HG03045 (cell line): ENCODE results near the gene ARID3B.

Experiments used
- ATAC-seq: cut with Tn5 transposase; IDR thresholded peaks from one replicate; pipeline ENCODE4 v1.9.1; 2021; ENCODE audit warnings: mild to moderate bottlenecking, moderate library complexity; ENCODE audit not compliant: unreplicated experiment

The ARID3B gene

DNA sequence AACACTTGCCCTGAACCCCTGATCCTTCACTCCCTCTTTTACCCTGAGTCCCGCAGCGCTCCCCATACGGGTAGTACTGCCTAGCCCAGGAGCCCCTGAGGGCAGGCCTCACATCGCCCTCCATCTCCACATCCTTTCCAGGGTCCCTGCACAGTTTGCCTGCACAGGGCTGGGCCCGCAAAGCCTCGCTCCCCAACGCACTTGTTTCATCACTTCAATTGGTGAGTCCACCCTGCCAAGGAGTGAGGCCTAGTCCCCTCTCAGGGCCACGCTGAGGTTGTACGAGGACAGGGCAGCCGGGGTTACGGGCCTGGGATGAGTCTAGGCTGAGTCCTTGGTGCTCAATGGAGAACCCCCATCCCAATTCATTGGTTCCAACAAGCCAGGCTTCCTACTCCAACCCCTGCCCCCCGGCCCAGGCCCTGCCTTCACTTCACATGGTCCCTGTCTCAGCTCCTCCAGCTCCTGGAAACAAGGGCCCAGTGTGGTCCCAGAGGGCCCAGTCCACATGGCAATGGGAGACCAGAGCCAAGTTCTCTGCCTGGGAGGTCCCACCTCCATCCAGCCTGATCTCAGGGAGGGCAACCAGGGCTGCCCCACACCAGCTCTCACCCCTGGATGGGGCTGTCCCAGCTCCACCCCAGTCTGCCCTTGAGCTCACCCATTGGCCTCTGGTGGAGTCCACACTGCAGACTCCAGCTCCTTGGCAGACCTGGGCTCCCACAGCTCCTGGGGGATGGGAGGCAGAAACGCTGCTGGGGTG, 62.2 kb downstream of the ARID3B start:
- ATAC-seq, result no peak

DNA sequence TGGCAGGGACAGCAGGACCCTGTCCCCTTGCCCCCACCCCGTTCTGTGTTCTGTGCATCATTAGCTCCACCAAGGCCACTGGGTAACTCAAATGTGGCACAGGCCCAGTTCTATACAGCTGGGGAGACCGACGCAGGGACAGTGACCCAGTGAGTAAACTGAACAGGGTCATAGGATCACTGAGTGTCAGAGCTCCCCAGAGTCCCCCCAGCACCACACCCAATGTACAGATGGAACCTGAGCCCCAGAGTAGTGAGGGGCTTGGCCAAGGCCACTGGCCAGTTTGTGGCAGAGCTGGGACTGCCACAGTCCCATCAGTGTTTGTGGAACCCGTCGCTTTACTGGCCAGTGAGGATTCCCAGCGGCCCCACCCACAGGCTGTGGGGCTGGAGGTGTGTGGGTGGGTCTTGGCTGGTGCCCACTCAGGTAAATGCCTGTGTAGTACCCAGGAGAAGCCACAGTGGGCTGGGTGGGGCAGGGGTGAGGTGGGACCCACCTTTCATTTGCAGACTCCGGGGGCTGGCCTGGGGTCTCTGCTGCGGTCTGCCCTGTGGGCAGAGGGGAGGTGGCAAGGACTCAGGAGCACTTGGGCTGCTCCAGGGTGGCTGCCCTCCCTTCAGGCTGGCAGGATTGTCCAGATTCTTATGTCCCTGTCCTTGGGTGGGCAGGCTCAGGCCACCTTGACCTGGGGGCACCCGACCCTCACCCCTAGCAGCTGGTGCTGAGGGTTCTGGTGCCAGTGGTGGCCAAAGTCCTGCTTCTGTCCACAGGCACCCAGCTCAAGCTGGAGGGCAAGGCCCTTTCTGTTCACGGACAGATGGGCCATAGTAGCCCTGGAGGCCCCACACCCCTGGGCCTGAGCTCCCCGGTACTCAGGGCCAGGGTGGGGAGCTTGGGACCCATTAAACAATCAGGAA, 63.0 kb downstream of the ARID3B start:
- ATAC-seq, result no peak

DNA sequence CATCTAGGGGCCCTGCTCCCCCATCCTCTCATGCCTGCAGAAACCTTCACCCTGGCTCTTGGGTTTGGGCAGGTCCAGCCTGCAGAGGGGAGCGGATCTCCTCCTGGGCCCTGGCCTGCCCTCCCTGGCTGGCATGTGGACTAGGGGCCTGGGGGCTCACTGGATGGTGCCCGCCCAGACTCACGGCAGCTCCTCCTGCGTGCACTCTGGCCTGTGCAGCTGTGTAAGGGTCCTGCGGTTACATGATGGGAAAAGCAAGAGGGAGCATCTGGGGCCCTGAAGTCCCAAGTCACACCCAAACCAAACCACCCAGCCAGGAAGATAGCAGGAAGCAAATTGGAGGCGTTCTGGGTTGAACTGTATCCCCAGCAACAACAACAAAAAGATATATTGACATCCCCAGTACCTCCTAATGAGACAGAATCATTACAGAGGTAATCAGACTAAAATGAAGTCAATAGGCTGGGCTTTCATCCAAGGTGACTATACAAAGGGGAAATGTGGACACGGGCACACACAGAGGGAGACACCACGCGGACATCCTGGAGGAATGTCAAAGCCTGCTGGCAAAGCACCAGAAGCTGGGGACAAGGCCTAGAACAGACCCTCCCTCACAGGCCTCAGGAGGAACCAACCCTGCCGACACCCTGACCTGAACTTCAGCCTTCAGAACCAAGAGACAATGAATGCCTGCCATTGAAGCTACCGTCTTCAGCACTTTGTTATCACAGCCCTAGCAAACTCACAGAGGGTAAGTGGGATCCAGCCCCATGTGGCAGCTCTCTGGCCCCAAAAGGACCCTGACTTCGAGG, 64.2 kb downstream of the ARID3B start:
- no peak for ATAC-seq

DNA sequence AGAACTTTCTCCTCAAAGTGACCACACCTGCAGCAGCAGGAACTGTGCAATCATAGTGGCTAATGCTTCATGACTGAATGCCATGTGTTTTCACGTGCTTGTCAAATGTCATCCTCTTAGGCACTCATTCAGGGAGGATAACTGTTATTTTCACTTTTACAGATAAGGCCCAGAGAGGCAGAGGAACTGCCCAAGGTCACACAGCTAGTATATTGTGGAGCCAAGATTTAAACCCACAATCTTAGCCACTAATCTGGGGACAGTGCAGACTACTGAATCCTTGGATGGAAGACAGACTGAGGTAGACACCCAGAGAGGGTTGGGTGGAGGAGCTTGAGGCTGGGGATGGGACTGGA, 64.8 kb downstream of the ARID3B start:
- ATAC-seq, result no peak

DNA sequence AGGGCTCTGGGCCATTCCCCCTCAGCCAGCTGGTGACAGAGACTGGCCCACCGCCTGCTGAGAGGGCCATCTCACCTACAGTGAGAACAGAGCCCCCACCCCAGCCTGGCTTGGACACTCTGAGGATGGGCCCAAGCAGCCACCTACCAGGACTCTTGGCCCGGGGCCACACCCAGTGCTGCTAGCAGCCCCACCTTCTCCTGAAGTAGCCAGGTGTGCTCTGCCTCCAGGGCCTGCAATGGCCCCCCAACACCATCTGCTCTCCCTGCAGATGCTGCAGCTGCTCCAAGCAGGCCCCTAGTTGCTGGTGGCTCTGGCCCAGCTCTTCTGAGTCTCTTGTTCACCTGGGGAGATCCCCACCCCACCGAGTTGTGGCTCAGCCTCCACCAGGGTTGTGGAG, 67.8 kb downstream of the ARID3B start:
- no peak for ATAC-seq

DNA sequence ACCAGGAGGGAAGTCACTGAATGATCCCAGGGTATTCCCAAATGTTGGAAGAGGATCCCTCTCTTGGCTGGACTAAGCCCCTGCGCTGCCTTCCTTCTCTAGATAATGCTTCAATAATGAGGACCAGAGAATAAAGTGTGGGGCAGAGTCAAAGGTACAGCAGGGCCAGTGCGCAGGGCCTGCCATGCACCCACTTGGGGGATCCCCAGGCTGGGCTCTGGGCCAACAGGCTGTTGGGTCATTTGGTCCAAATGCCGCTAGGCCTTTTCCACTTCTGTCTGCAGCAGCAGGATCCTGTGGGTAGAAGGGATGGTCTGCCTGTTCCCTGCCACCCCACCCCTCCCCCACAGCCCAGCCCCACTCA, 68.9 kb downstream of the ARID3B start:
- ATAC-seq, result no peak

DNA sequence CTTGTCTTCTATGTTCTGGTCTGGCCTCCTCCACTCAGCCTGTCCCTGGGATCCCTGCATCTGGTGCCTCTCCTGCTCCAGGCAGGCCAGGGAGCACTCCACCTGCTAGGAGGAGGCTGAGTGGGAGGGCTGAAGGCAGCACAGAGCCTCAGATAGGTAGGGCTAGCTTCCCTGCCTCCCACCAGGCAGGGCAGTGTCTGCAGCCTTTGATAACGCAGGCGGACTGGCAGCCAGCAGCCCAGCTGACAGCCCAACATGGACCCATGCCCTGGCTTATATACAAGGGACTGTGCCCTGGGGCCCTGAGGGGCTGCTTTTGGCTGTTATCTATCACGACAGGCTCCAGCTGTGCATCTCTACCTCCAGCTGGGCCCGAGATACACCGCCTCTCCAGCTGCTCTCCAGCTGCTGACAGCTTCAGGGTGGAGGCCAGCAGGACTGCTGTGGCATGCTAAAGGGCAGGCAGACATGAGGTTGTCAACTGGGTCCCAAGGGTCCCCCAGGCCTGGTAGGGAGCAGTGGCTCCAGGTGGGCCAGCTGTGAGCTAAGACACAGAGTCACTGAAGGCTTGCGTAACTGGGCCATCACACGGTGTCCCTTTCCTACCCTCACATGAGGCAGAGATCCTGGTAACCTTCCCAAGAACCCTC, 69.4 kb downstream of the ARID3B start:
- no peak for ATAC-seq

DNA sequence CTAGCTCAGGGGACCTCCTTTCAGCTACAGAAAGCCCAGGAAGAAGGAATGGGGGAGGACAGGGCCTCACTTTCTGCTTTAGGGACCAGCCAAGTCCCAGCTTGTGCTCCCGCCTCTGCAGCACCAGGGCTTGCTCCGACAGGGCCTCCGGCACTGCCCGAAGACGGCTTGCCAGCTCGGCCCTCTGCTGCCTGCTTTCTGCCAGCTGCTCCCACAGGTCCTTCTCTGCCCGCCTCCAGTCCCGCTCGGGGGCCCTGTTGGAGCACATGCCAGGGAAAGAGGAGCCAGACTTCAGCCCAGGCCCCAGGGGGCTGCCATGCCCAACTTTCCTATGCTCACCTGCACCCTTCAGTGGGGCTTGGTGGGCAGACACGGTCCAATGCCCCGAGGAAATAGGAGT, 70.3 kb downstream of the ARID3B start:
- no peak for ATAC-seq

DNA sequence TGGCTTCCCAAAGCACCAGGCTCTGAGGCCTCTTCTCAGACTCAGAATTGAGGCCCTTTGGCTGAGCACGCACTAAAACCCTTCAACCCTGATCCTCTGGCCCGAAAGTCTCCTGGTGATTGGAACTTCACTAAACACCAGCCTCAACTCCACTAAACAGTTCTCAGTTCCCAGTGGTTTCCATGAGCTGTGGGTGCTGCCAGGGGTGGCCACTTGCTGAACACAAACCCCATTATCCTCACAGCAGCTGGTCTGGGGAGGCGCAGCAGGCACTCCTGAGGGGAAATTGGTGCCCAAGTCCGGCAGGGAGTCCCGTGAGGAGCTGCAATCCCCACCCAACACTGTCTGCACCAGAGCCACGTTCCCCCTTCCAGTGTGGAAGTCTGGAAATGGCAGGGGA, 70.8 kb downstream of the ARID3B start:
- no peak for ATAC-seq

DNA sequence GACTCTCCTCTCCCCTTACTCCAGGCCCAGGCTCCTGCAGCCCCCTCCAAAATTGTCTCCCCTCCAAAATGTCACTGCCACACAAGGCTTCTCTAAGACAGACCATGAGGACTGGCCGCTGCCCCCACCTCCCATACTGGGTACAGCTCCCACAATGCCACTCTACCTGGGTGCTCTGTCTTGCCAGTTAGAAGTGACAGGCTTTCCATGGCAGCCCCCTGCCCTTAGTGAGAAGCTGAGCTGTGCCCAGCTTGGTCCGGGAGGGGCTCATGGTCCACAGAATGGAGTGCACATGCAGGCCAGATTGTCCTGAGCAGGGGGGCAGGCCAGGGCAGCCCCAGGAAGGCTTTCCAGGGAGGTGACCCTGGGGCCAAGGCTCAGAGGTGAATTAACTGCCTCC, 71.7 kb downstream of the ARID3B start:
- no peak for ATAC-seq

DNA sequence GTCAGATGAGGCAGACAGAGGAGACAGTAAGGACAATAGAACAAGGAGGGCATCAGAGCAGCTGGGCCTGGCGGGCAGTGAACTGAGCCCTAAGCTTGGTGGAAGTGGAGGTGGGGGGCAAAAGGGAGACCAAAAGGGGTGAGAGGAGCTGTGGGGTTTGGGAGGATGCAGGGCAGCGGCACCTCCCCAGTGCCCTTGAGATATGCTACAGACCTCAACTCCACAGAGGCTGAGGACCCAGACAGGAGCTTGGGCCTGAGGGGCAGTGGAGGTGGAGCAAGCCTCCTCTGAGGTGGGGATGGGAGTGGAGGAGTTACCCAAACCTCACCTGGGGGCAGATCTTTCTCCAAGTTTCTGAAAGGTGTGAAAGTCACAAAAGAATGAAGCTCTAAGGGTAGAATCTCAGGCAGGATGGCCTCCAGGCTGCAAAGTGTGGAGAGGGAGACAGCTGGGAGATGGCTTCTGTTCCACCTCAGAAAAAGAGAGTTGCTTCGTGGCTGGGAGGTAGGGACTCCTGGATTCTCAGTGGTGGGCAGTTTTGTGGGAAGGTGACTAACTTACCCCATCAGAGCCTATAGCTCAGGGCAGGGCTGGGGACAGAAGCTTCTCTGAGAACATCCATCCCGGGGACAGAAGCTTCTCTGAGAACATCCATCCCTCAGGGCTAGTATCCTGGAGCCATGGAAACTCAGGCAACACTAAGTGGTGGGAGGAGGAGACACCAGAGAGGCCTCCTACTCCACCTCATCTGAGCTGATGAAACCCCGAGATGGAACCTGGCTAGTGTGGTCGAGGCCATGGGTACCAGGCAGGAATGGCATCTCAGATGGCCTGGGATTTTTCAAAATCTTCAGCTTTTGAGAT, 72.3 kb downstream of the ARID3B start:
- no peak for ATAC-seq

DNA sequence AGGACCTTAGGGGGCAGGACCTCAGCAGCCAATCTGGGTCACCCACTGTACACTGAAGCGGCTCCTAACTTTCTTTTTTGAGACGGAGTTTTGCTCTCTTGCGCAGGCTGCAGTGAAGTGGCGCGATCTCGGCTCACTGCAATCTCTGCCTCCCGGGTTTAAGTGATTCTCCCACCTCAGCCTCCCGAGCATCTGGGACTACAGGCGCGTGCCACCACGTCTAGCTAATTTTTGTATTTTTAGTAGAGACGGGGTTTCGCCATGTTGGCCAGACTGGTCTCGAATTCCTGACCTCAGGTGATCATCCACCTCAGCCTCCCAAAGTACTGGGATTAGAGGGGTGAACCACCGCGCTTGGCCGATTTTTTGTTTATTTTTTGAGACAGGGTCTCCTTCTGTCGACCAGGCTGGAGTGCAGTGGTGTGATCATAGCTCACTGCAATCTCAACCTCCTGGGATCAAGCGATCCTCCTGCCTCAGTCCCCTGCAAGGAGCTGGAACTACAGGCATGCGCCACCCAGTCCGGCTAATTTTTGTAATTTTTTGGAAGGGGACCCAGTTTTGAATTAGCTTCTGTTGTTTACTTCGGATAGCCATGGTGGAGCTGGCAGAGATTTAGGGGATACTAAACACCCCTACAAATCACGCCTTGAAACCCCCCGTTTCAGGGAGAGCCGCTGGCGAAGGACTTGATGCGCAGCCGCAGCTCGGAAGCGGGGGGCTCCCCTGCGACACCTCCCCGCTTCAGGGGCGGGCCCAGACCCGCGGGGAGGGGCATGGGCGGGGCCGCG, 73.1 kb downstream of the ARID3B start:
- ATAC-seq, result no peak

DNA sequence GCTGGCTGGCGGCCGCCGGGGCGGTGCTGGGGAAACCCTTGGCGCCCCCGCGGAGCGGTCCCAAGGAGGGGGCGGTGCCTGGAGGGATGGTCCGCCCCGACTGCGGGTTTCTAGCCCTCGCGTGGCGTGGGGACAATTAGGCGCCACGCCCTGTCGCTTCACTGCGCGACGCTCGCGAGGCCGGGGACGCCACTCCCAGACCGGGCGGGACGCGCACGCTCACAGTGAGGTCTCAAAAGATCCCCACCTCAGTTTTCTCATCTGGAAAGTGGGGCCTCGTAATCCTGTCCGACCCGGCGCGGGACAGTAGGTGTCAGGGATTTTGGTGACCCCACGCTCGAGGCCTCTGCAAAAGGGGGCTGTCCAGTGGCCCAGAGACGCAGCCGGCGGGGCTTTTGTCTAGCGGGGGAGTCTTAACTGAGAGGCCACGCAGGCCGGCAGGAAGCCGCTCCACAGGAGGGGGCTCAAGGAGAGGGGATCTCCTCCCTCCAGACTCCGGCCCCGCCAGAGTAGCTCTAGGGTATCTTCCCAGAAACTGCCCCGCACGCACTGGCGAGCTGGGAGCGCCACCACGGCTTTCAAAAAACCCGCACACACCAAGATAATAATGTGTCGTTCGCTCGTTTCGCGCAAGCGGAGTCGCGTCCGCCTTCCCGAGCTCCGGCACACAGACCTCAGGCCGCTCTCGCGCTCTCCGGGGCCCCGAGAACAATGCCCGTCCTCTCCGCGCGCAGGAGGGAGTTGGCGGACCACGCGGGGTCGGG, 73.9 kb downstream of the ARID3B start:
- peak; percentile 44 for ATAC-seq

DNA sequence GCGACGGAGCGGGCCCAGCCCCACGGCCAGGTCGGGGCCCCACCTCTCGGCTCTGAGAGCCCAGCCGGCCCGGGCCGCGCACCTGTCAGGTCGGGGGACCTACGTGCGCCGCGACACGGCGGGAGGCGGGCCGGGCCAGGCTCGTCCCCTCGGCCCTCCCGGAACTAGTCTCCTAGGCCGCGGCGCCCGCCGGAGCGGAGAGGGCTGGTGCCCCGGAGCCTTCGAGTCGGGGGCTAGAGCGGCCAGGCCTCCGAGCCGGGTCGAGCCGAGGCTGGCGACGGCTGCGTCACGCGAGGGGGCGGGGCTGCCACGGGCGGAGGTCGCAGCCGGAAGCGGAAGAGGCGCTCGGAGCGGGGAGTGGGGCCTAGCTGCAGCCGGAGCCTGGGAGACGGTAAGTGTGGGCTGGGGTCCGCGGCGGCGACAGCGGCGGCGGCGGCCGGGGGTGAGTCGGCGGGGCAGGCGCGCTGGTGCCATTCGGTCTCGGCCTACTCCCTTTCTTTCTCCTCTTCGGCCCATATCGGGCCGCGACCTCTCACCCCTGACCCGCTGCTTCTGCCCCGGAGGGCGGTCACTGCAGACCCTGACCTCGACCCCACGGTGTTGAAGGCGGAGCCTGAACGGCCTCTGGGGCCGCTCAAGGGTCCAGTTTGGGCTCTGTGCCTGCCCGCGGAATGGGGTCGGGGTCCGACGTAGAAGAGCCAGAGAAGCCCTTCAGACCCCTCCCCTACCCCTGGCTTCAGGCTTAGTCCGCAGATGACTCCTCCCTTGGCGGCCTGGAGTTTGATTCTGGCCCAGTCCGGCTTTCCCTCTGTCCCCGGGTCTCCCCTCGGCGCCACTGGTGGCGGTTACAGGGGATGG, 74.7 kb downstream of the ARID3B start, which contains the start of gene CLK3:
Gene CLK3, plus strand, starts transcription at position 329 of the 858 bp plus-strand sequence. CDS start 3,361 bp downstream, outside the sequence.
- peak; percentile 77 for ATAC-seq

DNA sequence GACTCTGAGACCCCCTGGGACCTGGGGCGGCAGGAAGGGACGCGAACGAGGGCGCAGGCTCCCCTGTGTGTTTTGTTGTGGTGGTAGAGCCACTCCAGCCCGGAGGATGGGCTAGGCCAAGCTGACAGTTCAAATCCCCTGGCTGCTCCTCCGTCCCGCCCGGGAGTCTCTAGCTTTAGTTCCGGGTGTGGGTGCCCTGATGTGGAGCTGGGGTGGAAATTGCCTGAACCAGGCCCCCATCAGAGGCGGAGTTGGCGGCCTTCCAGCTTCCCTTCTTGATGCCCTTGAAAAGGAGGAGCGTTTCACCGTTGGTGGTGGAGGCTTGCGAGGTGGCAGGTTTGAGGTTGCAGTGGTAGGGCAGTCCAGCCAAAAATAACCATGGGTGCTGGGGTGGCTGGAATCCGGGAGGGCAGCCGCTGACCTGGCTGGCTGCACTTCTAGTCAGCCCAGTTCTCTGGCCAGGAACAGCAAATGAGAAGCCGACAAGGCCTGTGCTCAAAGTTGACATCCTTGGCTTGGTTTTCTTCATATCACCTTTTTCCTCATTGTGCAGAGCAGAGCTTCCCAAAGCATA, 75.4 kb downstream of the ARID3B start:
- ATAC-seq, result no peak

DNA sequence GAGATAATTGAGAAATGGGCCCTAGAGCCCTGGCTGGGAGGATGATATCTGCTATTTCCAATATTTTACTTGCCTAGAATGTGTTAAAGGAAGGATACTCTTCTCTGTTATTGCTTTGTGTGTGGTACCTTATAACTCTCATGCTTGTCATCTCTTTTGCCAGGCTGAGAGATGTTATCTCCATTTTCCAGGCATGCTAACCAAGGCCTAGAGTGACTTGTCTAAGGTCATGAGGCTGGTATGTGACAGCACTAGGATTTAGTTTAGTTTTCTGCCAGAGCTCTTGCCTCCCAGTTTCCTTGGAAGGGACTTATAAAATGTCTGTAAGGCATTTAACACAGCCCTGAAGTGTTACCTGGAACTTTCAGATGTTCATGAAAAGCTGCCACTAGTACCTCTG, 76.0 kb downstream of the ARID3B start:
- no peak for ATAC-seq
